Measurements from ENCODE around the gene PALM. TPM values are rescaled to one million over a fixed set of nuclear protein-coding genes. Genes with fewer than 3 reads are reported as not detected.
A peak's percentile ranks its signal among the peaks of the same experiment; 100 is the strongest.

PALM gene
- total and polyA plus RNA-seq, 7 donors: 4.9 to 17.9 (median 9.5) TPM

GRCh38 chr19:718251-718951, 9.7 kb downstream of the PALM start:
- DNase-seq: no peak
- peaks cover 0 to 42% (median 7%) of the 10 kb centered on the region in 3 donors for H3K27me3 ChIP-seq (ENCODE audit: insufficient read depth in 3 of 3, low read length in 2 of 3)
- no peak for TF ChIP-seq CTCF (IDR thresholded peaks at IDR 0.05)
- H3K27ac ChIP-seq: no peak overlapping the region
- H3K36me3 ChIP-seq (ENCODE audit: insufficient read depth in 1 of 2, low read depth in 1 of 2): no peaks in the 10 kb centered on the region
- H3K9me3 ChIP-seq: no peaks in the 10 kb centered on the region
- peak in 2 of 4 donors; percentile 10 to 27 for ATAC-seq
- intact Hi-C loops (cut with DNase I): no loop called here
- no peaks in the 10 kb centered on the region for H3K4me1 ChIP-seq
- H3K4me3 ChIP-seq: no peak overlapping the region
- 54 to 68% (median 58%) methylated on average over 17 to 23 of the region's 23 CpGs for WGBS, 3 donors

- 31 to 37% (median 32%) methylated on average over 47 to 54 of the region's 54 CpGs for WGBS, 3 donors
- intact Hi-C loops (cut with DNase I): no loop called here
- peak overlapping the region; percentile 41 for H3K27ac ChIP-seq
- H3K9me3 ChIP-seq: no peaks in the 10 kb centered on the region
- DNase-seq (peak; percentile 85 to 88), ATAC-seq (peak; percentile 32 to 71 (median 55))
- no peaks in the 10 kb centered on the region for H3K4me1 ChIP-seq
- H3K4me3 ChIP-seq: peak overlapping the region; percentile 1
- no peak for TF ChIP-seq CTCF (IDR thresholded peaks at IDR 0.05)
- peaks cover 0 to 42% (median 7%) of the 10 kb centered on the region in 3 donors for H3K27me3 ChIP-seq (ENCODE audit: insufficient read depth in 3 of 3, low read length in 2 of 3)
- H3K36me3 ChIP-seq (ENCODE audit: insufficient read depth in 1 of 2, low read depth in 1 of 2): no peaks in the 10 kb centered on the region
These were observed 10.3 kb downstream of the PALM start for GRCh38 chr19:718991-719512.

GRCh38 chr19:719636-720344, 11.1 kb downstream of the PALM start:
- no peaks in the 10 kb centered on the region for H3K4me1 ChIP-seq
- DNase-seq: peak in 1 of 2 donors; percentile 54
- H3K4me3 ChIP-seq: peak overlapping the region; percentile 1
- no peak for TF ChIP-seq CTCF (IDR thresholded peaks at IDR 0.05)
- peak in 1 of 4 donors; percentile 33 for ATAC-seq
- H3K9me3 ChIP-seq: no peaks in the 10 kb centered on the region
- H3K27me3 ChIP-seq (ENCODE audit: insufficient read depth in 3 of 3, low read length in 2 of 3): peaks cover 0 to 41% (median 7%) of the 10 kb centered on the region in 3 donors
- H3K27ac ChIP-seq: peak overlapping the region; percentile 41
- H3K36me3 ChIP-seq (ENCODE audit: insufficient read depth in 1 of 2, low read depth in 1 of 2): no peaks in the 10 kb centered on the region
- intact Hi-C loops (cut with DNase I): no loop called here
- 20 to 25% (median 21%) methylated on average over 50 to 79 of the region's 79 CpGs for WGBS, 3 donors

- no peak for TF ChIP-seq CTCF (IDR thresholded peaks at IDR 0.05)
- ATAC-seq: no peak
These were observed 11.8 kb downstream of the PALM start for GRCh38 chr19:720345-721160.

More at GRCh38 chr19:720345-721160, 11.8 kb downstream of the PALM start:
- intact Hi-C loops (cut with DNase I): no loop called here
- 21 to 28% (median 23%) methylated on average over 29 to 56 of the region's 58 CpGs for WGBS, 3 donors
- no peak for DNase-seq
- Histone ChIP-seq H3K4me3 (no peak overlapping the region), H3K9me3 (no peaks in the 10 kb centered on the region), H3K36me3 (ENCODE audit: insufficient read depth in 1 of 2, low read depth in 1 of 2) (no peaks in the 10 kb centered on the region), H3K27me3 (ENCODE audit: insufficient read depth in 3 of 3, low read length in 2 of 3) (peaks cover 0 to 36% (median 7%) of the 10 kb centered on the region in 3 donors), H3K4me1 (no peaks in the 10 kb centered on the region), H3K27ac (peak overlapping the region; percentile 3)

Data from psoas muscle (tissue), 8 donors.